ENCODE data around the gene PLPPR2.
A peak's percentile ranks its signal among the peaks of the same experiment; 100 is the strongest.
"Not testable (repeated sequence)": the region's sequence is repeated elsewhere in the genome, so short reads cannot be mapped to it uniquely, and the experiment has no call there.

The PLPPR2 gene

GRCh38 chr19:11324079-11324661, 31.1 kb upstream of the PLPPR2 start:
- TF ChIP-seq, protein P1, sequence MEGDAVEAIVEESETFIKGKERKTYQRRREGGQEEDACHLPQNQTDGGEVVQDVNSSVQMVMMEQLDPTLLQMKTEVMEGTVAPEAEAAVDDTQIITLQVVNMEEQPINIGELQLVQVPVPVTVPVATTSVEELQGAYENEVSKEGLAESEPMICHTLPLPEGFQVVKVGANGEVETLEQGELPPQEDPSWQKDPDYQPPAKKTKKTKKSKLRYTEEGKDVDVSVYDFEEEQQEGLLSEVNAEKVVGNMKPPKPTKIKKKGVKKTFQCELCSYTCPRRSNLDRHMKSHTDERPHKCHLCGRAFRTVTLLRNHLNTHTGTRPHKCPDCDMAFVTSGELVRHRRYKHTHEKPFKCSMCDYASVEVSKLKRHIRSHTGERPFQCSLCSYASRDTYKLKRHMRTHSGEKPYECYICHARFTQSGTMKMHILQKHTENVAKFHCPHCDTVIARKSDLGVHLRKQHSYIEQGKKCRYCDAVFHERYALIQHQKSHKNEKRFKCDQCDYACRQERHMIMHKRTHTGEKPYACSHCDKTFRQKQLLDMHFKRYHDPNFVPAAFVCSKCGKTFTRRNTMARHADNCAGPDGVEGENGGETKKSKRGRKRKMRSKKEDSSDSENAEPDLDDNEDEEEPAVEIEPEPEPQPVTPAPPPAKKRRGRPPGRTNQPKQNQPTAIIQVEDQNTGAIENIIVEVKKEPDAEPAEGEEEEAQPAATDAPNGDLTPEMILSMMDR (IDR thresholded peaks at IDR 0.05; ENCODE audit: extremely low read depth, insufficient read depth, missing control alignments) = no peak
- peak; percentile 64 for DNase-seq (ENCODE audit: low spot score)
- in situ Hi-C loops (cut with MboI; ENCODE audit: low pct_unique_long_range_greater_than_20kb, low sequenced_read_pairs, unreplicated experiment) = no loop called here

- TF ChIP-seq, protein P1 (IDR thresholded peaks at IDR 0.05; ENCODE audit: extremely low read depth, insufficient read depth, missing control alignments) = no peak
- no peak for DNase-seq (ENCODE audit: low spot score)
- in situ Hi-C loops (cut with MboI; ENCODE audit: low pct_unique_long_range_greater_than_20kb, low sequenced_read_pairs, unreplicated experiment) = no loop called here
Measured at GRCh38 chr19:11324748-11325389, 30.4 kb upstream of the PLPPR2 start.

DNA sequence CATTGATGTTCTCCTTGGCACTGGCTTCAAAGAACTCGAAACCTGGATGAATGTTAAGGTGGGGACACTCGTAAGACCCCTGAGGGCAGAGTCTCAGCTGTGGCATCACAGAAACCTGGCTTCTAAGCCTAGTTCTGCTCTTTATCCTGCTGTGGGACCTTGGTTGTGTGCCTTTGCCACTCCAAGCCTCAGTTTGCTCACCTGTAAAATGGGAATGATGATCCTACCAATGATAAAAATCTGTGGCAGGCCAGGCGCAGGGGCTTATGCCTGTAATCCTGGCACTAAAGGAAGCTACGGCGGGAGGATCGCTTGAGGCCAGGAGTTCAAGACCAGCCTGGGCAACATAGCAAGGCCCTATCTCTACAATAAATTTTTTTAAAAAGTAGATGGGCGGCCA, 29.7 kb upstream of the PLPPR2 start:
- no peak for DNase-seq (ENCODE audit: low spot score)
- in situ Hi-C loops (cut with MboI; ENCODE audit: low pct_unique_long_range_greater_than_20kb, low sequenced_read_pairs, unreplicated experiment) = no loop called here
- TF ChIP-seq, protein P1 (IDR thresholded peaks at IDR 0.05; ENCODE audit: extremely low read depth, insufficient read depth, missing control alignments) = no peak

DNA sequence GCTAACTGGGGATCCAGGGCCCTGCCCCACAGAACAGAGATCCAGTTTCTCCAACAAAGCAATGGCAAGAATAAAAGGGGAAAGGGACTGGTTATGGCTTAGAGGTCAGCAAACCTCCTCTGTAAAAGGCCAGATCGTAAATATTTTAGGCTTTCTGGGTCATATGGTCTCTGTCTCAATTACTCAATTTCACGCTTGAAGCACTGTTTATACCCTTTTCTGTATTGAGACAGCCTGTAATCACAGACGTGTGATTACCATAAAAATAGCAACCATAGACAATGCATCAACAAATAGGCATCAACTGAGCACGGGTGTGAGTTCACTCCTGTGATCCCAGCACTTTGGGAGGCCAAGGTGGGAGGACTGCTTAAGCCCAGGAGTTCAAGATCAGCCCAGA, 25.1 kb upstream of the PLPPR2 start:
- in situ Hi-C loops (cut with MboI; ENCODE audit: low pct_unique_long_range_greater_than_20kb, low sequenced_read_pairs, unreplicated experiment) = no loop called here
- TF ChIP-seq, protein P1 (IDR thresholded peaks at IDR 0.05; ENCODE audit: extremely low read depth, insufficient read depth, missing control alignments) = no peak
- DNase-seq (ENCODE audit: low spot score) = no peak

DNA sequence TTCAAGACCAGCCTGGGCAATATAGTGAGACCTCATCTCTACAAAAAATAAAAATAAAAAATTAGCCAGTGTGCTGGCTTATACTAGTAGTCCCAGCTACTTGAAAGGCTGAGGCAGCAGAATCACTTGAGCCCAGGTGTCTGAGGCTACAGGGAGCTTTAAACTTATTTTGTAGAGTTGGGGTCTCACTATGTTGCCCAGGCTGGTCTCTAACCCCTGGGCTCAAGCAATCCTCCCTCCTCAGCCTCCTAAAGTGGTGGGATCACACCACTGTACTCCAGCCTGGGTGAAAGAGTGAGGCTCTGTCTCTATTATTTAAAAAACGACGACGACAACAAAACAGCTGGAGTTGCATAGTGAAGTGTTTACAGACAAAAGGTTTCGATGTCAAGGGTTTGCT, 23.7 kb upstream of the PLPPR2 start:
- in situ Hi-C loops (cut with MboI; ENCODE audit: low pct_unique_long_range_greater_than_20kb, low sequenced_read_pairs, unreplicated experiment) = no loop called here
- no peak for DNase-seq (ENCODE audit: low spot score)
- TF ChIP-seq, protein P1 (IDR thresholded peaks at IDR 0.05; ENCODE audit: extremely low read depth, insufficient read depth, missing control alignments) = no peak

GRCh38 chr19:11332822-11333221, 22.4 kb upstream of the PLPPR2 start:
- no peak for DNase-seq (ENCODE audit: low spot score)
- in situ Hi-C loops (cut with MboI; ENCODE audit: low pct_unique_long_range_greater_than_20kb, low sequenced_read_pairs, unreplicated experiment) = no loop called here
- TF ChIP-seq, protein P1 (IDR thresholded peaks at IDR 0.05; ENCODE audit: extremely low read depth, insufficient read depth, missing control alignments) = no peak

DNA sequence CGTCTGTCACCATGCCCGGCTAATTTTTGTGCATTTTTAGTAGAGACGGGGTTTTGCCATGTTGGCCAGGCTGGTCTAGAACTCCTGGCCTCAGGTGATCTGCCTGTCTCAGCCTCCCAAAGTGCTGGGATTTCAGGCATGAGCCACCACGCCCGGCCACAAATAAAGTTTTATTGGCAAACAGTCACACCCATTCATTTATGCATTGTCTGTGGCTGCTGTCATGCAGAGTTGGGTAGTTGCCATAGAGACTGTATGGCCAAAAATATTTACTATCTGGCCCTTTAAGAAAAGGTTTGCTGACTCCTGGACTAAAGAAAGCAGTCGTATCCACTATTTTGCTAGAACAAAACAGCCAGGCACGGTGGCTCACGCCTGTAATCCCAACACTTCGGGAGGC, 21.4 kb upstream of the PLPPR2 start:
- in situ Hi-C loops (cut with MboI; ENCODE audit: low pct_unique_long_range_greater_than_20kb, low sequenced_read_pairs, unreplicated experiment); DNase-seq (ENCODE audit: low spot score): not testable (repeated sequence)

Measured in GM13977 (cell line).